Pericardium fibroblast (primary cell): Measurements from ENCODE around the gene CARD9. TPM values are rescaled to one million over a fixed set of nuclear protein-coding genes. Genes with fewer than 3 reads are reported as not detected.

Source experiments
- total RNA-seq: library from RNA; depleted of rRNA; stranded (reverse); fragments of >200 nt; gene quantifications from 2 replicates; pipeline ENCODE4 v1.2.3, GENCODE V29; 2015

CARD9 gene
- total RNA-seq = 1.5 and 4.3 TPM in 2 replicates

DNA sequence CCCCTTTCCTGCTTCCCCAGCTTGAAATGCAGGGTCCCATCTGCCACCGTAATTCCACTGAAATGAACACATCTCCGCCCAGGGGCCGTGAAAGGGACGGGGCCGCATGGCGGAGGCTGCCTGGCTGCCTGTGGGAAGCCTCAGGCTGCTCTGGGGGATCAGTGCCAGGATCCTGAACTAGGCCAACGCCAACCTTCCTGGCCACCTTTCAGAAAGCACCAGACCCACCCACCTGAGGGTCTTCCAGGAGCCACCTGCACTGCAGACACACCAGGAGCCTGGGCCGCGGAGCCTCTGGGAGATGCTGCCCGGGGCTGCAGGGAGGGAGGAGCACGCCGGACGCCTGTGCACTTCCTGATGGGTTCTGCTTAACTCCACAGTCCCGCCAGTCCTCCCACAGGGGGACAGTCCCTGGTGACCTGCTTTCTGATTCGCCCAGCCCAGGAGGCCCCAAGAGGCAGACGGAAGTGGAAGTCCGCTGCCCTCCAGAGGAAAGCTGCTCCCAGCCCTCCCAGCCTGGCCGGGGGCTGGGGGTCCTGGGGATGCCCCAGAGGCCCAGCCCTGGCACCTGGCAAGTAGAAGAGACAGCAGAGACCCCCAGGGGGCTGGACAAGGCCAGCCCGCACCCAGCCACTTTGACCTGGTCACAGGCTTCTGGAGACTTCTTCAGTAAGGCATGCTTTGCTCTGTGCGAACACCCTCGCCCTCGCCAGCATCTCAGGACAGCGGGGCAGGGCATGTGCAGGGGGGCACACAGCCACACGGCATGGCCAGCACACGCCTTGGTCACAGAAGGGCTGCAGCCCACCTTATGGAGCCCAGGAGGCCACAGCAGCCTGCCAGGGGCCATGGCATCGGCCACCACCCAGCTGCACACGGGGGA lies at the start of gene CARD9:
Gene CARD9 (minus strand): TSS at position 370 of the 883 bp plus-strand sequence. CDS start 1,591 bp downstream, outside the sequence.

GRCh38 chr9:136410500-136411287 lies 37.2 kb upstream of the CARD9 start, which contains the start of the genes ENTR1 and PMPCA:
Gene ENTR1 (minus strand): TSS chr9:136410614. CDS start chr9:136410397, 217 bp downstream.
Gene PMPCA (plus strand): TSS chr9:136410658. CDS start chr9:136410669, 11 bp downstream.

DNA sequence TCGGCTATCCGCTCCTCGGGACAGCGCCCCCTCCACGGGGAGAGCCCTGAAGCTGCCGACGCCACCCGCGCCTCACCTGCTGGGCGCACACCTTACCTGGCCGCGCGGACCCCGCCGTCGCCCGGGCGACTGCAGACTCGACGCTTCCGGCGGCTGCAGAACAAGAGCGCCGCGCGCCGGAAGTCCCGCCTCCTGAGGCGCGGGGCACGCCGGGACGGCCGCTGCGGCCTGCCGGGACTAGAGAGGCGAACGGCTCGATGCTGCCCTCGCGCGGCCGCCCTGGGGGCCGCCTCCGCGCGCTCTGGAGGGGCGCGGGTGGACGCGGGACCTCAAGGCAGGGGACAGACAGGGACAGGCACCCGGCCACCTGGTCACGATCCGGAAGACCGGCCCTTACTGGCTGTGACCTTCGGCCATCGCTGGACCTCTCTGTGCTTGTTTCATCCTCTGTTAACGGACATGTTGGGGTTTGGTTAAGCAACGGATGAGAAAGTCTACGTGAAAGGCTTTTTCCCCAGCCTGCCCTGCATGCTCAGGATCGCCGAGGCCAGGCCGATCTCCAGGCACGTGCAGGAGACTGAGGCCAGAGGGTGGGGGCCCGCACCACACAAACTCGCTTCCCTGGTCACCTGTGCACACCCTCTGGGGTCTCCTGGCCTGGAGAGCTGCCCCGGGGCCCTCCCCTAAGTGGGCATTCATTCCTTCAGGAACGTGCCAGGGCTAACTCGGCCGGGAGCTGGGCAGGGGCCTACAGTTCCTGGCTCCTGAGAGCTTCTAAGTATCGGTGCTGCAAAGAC lies 26.8 kb upstream of the CARD9 start, which contains the start of gene SNAPC4:
Gene SNAPC4 (minus strand): TSS at position 133 of the 797 bp plus-strand sequence. CDS start 1,742 bp downstream, outside the sequence.

GRCh38 chr9:136363106-136363948 lies 10.1 kb downstream of the CARD9 start, which contains the start of gene DNLZ:
Gene DNLZ (minus strand): TSS chr9:136363744. CDS start chr9:136363714, 30 bp downstream.

DNA sequence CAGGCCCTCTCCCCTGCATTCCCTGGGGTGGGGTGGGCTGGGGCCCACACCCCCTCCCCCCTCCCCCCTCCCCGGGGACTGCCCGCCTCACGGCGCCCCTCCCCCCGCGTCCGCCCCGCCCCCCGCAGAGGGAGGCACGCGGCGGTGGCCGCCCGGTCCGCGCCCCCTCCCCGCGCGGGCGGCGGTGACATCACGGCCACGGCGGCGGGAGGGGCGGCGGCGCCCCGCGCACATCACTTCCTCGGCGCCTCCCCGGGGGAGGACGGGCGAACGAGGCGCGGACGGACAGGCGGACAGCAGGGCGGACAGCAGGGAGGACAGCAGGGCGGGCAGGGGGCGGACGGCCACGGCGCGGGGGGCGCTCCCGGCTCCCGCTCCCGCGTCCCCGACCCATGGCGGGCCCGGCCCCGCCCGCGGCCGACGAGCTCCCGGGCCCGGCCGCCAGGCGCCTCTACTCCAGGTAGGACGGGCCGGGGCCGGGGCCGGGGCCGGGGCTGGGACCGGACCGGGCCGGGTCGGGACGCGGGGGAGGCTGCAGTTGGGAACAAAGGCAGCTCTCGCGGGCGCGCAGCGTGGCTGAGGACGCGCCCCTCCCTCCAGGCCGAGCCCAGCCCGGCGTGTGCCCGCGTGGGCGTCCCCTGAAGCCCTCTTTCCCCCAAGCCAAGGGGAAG lies 46.0 kb downstream of the CARD9 start, which contains the start of gene GPSM1:
Gene GPSM1 (plus strand): TSS at position 236 of the 671 bp plus-strand sequence. CDS start 157 bp downstream, at position 393.

Other genes starting within 250 kb of the CARD9 start
- gene LHX3, start 168.5 kb downstream of the CARD9 start, total RNA-seq = not detected in 2 replicates
- 11.3 and 11.8 TPM in 2 replicates for gene QSOX2, start 127.9 kb downstream of the CARD9 start, total RNA-seq
- not detected in 2 replicates for gene CCDC187, start 69.6 kb downstream of the CARD9 start, total RNA-seq
- 41.1 and 50.1 TPM in 2 replicates for gene GPSM1, start 46.1 kb downstream of the CARD9 start, total RNA-seq
- gene DNLZ, start 9.9 kb downstream of the CARD9 start, total RNA-seq = 34.6 and 37.6 TPM in 2 replicates
- 6.1 and 6.3 TPM in 2 replicates for gene SNAPC4, start 26.5 kb upstream of the CARD9 start, total RNA-seq
- gene ENTR1, start 36.9 kb upstream of the CARD9 start, total RNA-seq = 31.6 and 40.7 TPM in 2 replicates
- gene PMPCA, start 37.0 kb upstream of the CARD9 start, total RNA-seq = 47.2 and 48.3 TPM in 2 replicates
- gene INPP5E, start 66.2 kb upstream of the CARD9 start, total RNA-seq = 11.2 and 15.9 TPM in 2 replicates
- 40.7 and 46.1 TPM in 2 replicates for gene SEC16A, start 109.4 kb upstream of the CARD9 start, total RNA-seq
- 9.4 and 13.8 TPM in 2 replicates for gene NOTCH1, start 172.4 kb upstream of the CARD9 start, total RNA-seq